Activated CD4-positive, CD25-positive, alpha-beta regulatory T cell treated with anti-CD3 and anti-CD28 coated beads, Interleukin-2, amount 50 U/mL, for 24 hours (primary cell): ENCODE measurements around the gene IFNA13.
"Not testable (repeated sequence)": the region's sequence is repeated elsewhere in the genome, so short reads cannot be mapped to it uniquely, and the experiment has no call there.

Experiments used
- ATAC-seq, 2 donors: fragments of 150-1000 bp; cut with Tn5 transposase; one replicate each; pipeline ENCODE4 v1.10.0; 2021; ENCODE audit warnings: mild to moderate bottlenecking in 1 of 2, moderate library complexity in 1 of 2

The IFNA13 gene

DNA sequence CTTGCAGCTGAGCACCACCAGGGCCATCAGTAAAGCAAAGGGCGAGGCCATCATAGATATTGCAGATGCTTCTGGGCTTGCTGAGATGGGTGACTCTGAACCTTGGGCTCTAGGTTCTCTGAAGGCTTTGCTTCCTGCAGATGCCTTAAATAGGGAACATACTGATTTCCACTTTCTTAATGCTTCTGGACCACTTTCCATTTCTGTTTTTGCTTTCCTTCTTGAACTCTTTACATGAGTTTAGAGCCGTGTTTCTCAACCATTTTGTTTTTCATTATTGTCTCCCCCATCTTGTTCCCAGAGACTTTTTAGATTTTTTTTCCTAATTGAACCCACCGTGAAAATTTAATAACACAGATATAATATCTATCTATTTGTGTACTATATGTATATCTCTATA is at the start of gene IFNA13:
IFNA13 (minus strand) TSS at position 101 of the 400 bp plus-strand sequence; CDS start at position 54, 47 bp downstream.
- ATAC-seq, result no peak

GRCh38 chr9:21415493-21416267 is 47.8 kb upstream of the IFNA13 start:
- ATAC-seq, result no peak

- ATAC-seq, result no peak
Observed at GRCh38 chr9:21414220-21414940, 46.5 kb upstream of the IFNA13 start.

DNA sequence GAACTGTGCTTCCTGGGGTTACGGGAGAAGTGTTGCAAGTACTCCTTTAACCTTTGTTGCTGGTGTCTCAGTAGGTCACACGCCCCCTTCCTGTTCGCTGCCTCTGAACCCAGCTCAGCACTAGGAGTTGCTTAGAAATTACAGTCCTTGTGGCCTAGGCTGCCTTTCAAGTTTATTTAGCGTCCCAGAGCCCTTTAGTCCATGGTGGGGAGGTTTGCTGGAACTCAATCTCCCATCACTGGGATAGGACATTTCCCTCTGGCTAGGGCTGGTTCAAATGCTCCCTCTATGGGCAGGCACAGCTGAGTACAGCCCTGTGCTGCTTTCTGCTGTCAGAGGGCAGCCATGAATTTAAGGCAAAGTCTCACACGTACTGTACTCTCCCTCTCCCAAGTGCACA is 45.8 kb upstream of the IFNA13 start:
- peak in 1 of 2 donors; percentile 27 for ATAC-seq

DNA sequence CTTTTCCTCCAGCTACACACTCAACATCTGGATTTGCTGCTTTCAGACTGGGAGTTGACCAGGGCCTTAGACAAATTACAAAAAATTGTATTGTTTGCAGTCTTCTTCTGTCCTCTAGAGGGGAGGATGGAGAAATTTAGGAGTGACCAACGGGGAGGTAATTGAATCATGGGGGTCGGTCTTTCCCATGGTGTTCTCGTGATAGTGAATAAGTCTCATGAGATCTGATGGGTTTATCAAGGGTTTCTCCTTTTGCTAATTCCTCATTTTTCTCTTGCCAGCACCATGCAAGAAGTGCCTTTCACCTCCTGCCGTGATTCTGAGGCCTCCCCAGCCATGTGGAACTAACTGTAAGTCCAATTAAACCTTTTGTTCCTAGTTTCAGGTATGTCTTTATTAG is 45.3 kb upstream of the IFNA13 start:
- ATAC-seq, result no peak

DNA sequence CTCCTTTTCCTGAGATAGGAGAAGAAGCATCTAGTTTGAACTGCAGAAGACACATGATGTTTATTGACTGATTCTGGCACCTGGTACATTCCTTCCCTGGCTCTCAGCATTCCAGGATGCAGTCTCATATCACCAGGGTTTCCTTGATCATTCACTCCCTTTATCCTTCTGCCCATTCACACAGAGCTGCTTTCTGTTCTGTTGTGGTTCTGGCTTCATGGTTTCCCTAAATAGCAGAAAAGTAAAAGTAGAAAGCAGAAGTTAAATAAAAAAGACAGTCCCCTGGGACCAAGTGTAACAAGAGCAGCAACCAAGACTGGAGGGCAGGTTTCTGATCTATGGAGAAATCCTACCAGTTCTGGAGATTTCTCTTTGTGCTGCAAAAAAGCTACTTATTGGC is 44.2 kb upstream of the IFNA13 start:
- no peak for ATAC-seq

DNA sequence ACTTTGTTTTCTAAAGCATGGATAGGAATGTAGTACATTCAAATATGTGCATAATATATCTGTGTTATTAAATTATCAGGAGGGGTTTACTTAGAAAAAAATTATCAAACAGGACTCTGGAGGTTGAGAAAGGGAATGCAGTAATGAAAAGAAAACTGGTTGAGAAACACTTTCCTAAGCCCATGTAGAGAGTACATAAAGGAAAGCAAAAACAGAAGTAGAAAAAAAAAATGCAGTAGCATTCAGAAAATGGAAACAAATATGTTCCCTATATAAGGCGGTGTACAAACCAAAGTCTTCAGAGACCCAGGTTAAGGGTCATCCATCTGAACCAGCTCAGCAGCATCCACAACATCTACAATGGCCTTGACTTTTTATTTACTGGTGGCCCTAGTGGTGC is 41.0 kb upstream of the IFNA13 start, which contains the start of gene IFNA8:
IFNA8 (plus strand) TSS at position 301 of the 400 bp plus-strand sequence; CDS start at position 361, 60 bp downstream.
- ATAC-seq, result no peak

GRCh38 chr9:21404146-21404545 is 36.3 kb upstream of the IFNA13 start:
- no peak for ATAC-seq

DNA sequence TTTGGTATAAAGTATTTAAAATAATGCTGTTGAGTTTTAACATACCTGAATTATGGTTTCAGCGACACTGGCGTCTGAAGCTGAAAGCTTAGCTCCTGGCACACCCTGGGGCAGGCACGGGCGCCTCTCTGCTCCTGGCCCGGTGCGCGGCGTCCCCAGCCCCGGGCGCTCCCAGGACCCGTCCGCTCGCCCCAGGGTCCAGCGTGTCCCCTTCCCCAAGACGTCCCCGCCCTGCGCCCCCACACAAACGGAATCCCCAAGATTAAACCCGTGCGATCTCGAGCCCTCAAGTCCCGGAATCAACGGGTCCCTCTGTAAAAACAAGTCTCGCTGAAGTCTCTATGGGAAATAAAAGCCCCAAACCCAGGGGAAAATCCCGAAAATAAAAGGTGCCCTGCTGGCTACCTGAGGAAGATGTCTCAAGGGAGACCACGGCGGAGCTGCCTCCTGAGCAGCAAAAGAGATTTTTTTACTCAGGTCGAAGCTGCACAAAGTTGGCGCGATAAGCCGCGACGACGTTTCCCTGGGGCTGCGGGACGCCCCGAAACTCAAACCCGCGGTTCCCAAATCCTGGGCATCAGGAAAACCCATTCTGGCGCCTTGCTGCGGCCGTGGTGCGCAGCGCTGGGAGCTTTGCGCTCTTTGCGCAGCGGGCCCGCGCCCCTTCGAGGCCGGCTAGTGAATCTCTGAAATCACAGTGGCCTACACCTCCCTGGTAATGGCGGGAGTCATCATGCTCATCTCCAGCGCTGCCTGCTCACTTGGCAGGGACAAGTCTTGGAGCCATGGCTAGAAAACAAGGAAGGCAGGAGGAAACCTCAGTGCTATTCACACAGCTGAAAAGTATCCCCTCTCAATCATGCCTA is 34.8 kb upstream of the IFNA13 start:
- peak in 1 of 2 donors; percentile 30 for ATAC-seq

DNA sequence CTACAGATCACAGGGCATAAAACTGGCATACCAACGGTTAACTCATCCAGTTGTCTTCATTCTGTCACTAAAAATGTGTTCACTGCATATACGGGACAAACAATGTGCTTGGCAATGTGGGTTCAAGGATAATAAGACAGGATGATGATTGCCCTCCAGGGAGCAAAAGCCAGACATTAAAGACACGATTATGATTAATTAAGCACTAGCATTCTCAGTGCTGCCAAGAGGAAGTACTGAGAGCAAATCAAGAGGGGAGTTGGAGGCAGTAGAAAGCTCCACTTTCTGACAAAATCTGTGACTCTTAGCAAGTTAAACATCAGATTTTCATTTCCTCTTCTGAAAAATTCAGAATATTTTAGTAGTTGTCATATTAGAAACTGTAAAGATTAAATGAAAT is 32.1 kb upstream of the IFNA13 start:
- ATAC-seq, result no peak

GRCh38 chr9:21398955-21399489 is 31.2 kb upstream of the IFNA13 start:
- ATAC-seq, result no peak

- ATAC-seq, result peak; percentile 56 to 67
Observed at GRCh38 chr9:21395778-21396717, 28.2 kb upstream of the IFNA13 start.

DNA sequence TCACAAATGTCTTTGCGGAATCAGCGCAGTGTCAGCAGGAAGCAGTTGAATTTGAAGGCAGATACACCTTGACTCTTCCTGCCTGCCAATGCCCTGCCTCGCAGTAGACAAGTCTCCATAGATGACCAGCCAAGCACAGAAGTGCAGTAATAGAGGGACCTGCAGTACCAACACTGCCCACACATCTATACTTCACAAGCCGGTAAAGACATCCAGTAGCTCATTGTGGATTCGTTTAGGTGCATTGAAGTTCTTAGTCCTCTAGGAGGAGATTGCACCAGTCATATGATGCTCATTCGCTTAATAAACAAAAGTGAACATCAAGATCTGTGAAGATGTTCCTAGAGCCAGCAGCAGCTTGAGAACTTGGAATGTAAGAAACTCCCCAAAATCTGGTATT is 24.4 kb upstream of the IFNA13 start:
- peak; percentile 52 to 55 for ATAC-seq

DNA sequence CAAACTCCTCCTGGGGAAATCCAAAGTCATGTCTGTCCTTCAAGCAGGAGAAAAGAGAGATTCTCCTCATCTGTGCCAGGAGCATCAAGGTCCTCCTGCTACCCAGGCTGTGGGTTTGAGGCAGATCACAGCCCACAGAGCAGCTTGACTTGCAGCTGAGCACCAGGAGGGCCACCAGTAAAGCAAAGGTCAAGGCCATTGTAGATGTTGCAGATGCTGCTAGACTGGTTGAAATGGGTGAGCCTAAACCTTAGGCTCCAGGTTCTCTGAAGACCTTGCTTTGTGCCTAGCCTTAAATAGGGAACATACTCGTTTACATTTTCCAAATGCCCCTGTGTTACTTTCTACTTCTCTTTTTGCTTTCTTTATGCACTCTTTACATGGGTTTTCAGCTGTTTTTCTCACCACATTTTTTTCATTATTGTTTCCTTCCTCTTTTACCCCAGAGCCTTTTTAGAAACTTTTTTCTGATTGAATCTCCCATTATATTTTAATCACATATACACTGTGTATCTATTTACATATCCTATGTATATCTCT is 17.3 kb upstream of the IFNA13 start, which contains the start of gene IFNA2:
IFNA2 (minus strand) TSS at position 268 of the 540 bp plus-strand sequence; CDS start at position 199, 69 bp downstream.
- ATAC-seq, result no peak

- no peak for ATAC-seq
Observed at GRCh38 chr9:21383627-21384026, 15.8 kb upstream of the IFNA13 start.

- peak; percentile 90 to 94 for ATAC-seq
Observed at GRCh38 chr9:21381448-21382339, 13.8 kb upstream of the IFNA13 start.

DNA sequence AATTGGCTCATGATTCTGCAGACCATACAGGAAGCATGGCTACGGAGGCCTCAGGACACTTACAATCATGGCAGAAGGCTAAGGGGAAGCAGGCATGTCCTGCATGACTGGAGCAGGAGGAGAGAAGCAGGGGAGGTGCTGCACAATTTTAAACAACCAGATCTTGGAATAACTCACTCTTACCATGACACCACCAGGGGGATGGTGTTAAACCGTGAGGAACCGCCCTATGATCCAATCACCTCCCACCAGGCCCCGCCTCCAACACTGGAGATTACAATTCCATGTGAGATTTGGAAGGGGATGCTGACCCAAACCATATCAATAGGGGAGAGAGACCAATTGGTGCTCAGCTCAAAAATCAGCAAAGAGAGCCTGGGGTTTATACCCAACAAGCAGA is 3.6 kb upstream of the IFNA13 start:
- not testable (repeated sequence) for ATAC-seq

- ATAC-seq, result not testable (repeated sequence)
Observed at GRCh38 chr9:21367169-21367568, 688 bp downstream of the IFNA13 start.

- ATAC-seq, result no peak
Observed at GRCh38 chr9:21362287-21362686, 5.6 kb downstream of the IFNA13 start.
